ENCODE results near the gene TAS2R3.

Gene TAS2R3

DNA sequence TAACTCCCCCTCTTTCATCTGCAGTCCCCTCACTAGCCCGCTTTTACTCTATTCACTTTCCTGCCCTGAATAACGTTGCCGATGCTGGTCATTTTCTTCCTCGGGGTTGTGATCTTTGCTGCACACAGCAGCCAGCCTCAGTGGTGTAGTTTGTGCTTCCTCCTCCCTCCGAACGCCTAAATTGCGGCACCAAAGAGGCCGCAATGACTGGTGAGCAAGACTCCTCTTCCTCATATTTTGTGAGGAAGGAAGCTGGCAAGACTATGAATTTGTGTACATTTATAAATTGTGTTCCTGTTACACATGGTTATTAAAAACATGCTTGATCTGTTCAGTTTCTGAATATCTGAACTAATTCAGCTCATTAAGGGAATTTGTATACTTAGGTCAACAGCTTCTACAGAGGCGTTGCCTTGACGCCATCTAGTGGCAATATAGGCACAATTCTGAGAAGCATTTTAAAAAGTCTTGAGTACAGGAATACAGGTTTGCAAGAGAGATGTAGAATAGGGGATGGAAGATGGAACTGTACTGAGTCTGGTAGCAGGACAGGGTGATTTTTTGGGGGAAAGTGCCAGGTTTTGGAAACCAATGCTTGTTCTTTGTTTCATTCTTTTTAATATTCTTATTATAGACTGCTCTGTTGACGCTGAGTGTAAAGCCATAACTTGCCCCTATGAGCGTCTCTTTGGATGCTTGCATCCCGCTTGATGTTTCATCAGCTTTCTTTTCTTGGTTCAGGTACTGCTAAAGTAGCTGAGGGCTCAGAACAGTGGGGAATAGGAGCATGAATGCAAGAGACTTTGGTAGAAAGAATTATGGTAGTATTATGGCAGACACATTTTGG lies 22.0 kb downstream of the TAS2R3 start:
- in situ Hi-C loops (cut with HindIII; ENCODE audit: low sequenced_read_pairs) = no loop called here

DNA sequence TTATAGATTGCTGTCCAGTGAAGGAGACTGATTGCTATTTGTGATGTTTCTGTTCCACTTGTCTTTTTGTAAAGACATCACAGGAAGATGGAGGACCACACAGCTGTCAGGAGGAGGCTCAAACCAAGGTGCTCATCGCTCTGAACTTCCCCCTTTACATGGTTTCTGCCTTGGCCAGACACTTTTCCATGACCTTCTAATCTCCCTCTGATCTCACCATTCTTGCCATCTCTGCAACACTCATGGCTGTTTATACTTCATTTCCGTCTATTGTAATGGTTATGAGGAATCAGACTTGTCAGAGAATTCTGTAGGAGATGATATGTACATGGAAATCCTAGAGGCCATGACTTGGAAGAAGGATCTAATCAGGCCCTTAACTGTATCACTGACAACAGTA lies 24.4 kb downstream of the TAS2R3 start:
- in situ Hi-C loops (cut with HindIII; ENCODE audit: low sequenced_read_pairs) = no loop called here

DNA sequence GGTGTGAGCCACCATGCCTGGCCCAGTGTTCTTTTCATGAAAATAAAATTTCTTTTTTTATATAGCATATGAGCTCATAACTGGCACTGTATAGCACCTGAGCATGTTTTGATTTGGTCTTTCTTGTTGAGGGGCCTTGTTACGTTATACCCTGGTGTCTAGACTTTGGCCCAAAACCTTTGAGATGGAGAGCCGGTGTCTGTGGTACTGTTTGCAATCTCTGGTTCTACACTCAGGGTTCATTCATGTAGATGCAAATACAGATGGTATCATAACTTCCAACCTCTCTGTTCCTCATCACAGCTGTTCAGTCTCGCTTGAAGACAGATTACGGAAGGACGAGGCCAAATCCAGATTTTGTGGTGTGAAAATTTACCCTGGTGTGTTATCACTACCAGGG lies 26.0 kb downstream of the TAS2R3 start, which contains the start of gene TAS2R5:
Gene TAS2R5, plus strand, starts transcription at position 301 of the 400 bp plus-strand sequence. CDS start 145 bp downstream, outside the sequence.
- in situ Hi-C loops (cut with HindIII; ENCODE audit: low sequenced_read_pairs) = no loop called here

DNA sequence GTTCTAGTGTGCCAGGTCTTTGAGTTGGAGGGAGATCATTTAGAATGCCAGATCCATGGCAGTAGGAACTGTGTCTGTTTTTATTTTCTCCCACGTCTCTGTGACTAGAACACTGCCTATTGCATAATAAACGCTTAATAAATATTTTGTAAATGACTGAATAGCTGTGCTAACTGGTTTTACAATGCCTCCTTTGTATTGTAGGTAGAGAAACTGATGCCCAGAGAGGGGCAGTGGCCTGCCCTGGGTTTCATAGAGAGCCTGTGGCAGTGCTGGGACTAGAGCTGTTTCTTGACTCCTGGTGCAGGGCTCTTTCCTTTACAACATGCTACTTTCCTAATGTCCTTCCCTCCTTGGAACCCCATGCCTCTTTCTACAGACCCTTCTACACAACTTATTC lies 28.6 kb downstream of the TAS2R3 start:
- in situ Hi-C loops (cut with HindIII; ENCODE audit: low sequenced_read_pairs) = no loop called here
